ENCODE measurements around the gene HOXC4. TPM values are rescaled to one million over a fixed set of nuclear protein-coding genes. Genes with fewer than 3 reads are reported as not detected.

The HOXC4 gene
- total and polyA plus RNA-seq, 2 of the 8 experiments (the other 6 are each of a cell fraction or from before 2014, with no cell fraction given) = not detected

DNA sequence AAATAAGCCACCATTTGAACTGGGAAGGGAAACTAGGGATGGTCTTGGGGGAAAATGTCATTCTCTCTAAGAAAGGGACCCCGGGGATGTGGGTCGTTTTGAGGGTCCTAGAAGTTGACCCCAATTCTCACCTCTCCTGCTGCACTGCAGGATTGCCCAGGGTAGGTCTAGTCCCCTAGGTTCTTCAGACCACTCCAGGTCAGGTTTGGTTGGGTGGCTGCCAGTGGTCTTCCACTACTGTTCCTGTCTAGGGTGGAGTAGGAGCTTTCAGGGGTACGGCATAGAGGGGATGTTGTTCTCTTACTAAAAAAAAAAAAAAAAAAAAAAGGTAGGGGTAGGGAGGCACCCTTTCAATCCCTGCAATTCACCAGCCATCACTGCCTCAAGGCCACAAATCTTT, 37.6 kb upstream of the HOXC4 start:
- no peaks in the 10 kb centered on the region for H3K9me3 ChIP-seq (ENCODE audit: insufficient read depth in 2 of 2, low read depth in 1 of 2, low read length in 1 of 2)
- no peak overlapping the region for H2BK5ac ChIP-seq (ENCODE audit: low read depth, low read length)
- H3K79me1 ChIP-seq (ENCODE audit: low read depth, low read length) = no peaks in the 10 kb centered on the region
- no peak overlapping the region for H2BK120ac ChIP-seq (replicated peaks; ENCODE audit: low read depth, low read length)
- no peaks in the 10 kb centered on the region; a peak in 1 of 8 replicates for H3K36me3 ChIP-seq (ENCODE audit: control insufficient read depth in 2 of 4, insufficient read depth in 4 of 4, low read length in 3 of 4)
- no peak overlapping the region for H3K23ac ChIP-seq (ENCODE audit: insufficient read length)
- H2AK5ac ChIP-seq (ENCODE audit: low read depth, low read length) = no peak overlapping the region
- TF ChIP-seq RNF2 (IDR thresholded peaks at IDR 0.05; ENCODE audit: borderline replicate concordance, low read depth, low read length, missing control alignments, poor library complexity, severe bottlenecking) (peak; percentile 17), TAF1 (IDR thresholded peaks at IDR 0.05; ENCODE audit: low read depth, low read length) (no peak)
- peaks cover 92 to 100% (median 99%) of the 10 kb centered on the region in 4 experiments for H3K27me3 ChIP-seq (replicated peaks in 1 of 4; ENCODE audit: control insufficient read depth in 3 of 4, extremely low read depth in 1 of 4, insufficient read depth in 3 of 4, low read length in 3 of 4)
- no peak overlapping the region for H3K4me3 ChIP-seq (ENCODE audit: extremely low read depth in 1 of 4, insufficient read depth in 2 of 4, low read depth in 3 of 4, low read length in 4 of 4)
- WGBS, 2 experiments (ENCODE audit: extremely low coverage in 1 of 2, insufficient coverage in 1 of 2, insufficient read length in 1 of 2, insufficient replicate concordance in 2 of 2, low coverage in 1 of 2, low lambda C conversion rate in 2 of 2, missing lambda C conversion rate in 1 of 2) = 41% methylated on average over 3 of the region's 3 CpGs; no CpG with 5 or more reads in 1 of the 2 experiments
- H2BK20ac ChIP-seq (ENCODE audit: low read length) = no peak overlapping the region
- no peak overlapping the region for H3K4ac ChIP-seq (replicated peaks; ENCODE audit: insufficient read length, low read depth, low read length)
- H3K4me2 ChIP-seq (ENCODE audit: insufficient read depth in 1 of 2, low read depth in 2 of 2, low read length in 2 of 2) = peak overlapping the region in 1 of 2 experiments; percentile 28; a peak in 2 of 4 replicates
- no peak overlapping the region for H3K9ac ChIP-seq (replicated peaks in 1 of 4; ENCODE audit: extremely low read depth in 1 of 4, low read depth in 3 of 4, low read length in 3 of 4)
- ChIA-PET POLR2A (ENCODE audit: partially characterized antibody) (interaction anchor here (0.7 kb wide), 1 partner anchor 217 kb away, joined by 3 read pairs; no protein-coding TSS in a partner anchor), CTCF (ENCODE audit: partially characterized antibody) (interaction anchor here (0.7 to 3.8 kb wide), 7 partner anchors 9 to 192 kb away, joined by 3 to 50 read pairs (median 6); partner anchors contain the start of gene HOXC9)
- no peak overlapping the region for H2BK15ac ChIP-seq (ENCODE audit: low read length)
- no peak overlapping the region for H4K8ac ChIP-seq (ENCODE audit: extremely low read depth, insufficient read depth, low read length)
- H4K5ac ChIP-seq (ENCODE audit: insufficient read length, low read depth, low read length) = no peak overlapping the region
- peaks cover 0 to 12% (median 3%) of the 10 kb centered on the region in 4 experiments; a peak in 5 of 7 replicates for H3K4me1 ChIP-seq (replicated peaks in 1 of 4; ENCODE audit: control insufficient read depth in 3 of 4, insufficient read depth in 4 of 4, low read length in 3 of 4)
- H3K14ac ChIP-seq (ENCODE audit: insufficient read length) = no peak overlapping the region
- H2AFZ ChIP-seq (ENCODE audit: low read length) = no peak overlapping the region
- FAIRE-seq = no peak
- H3K27ac ChIP-seq (ENCODE audit: low read depth, low read length) = no peak overlapping the region
- H3K23me2 ChIP-seq (ENCODE audit: low read depth, low read length) = peaks cover 3% of the 10 kb centered on the region; the same call in 1 of the 2 replicates
- no peak for DNase-seq (ENCODE audit: low read depth in 1 of 2, low spot score in 2 of 2)
- no peak overlapping the region for H3K18ac ChIP-seq (ENCODE audit: extremely low read depth, low read length)
- no peak overlapping the region for H4K91ac ChIP-seq (replicated peaks; ENCODE audit: insufficient read length, low read length)
- no peak overlapping the region for H3K56ac ChIP-seq (replicated peaks; ENCODE audit: insufficient read length, low read depth, low read length)
- H2BK12ac ChIP-seq (ENCODE audit: low read depth, low read length) = no peak overlapping the region
- peaks cover 4 to 41% of the 10 kb centered on the region in 2 experiments for H4K20me1 ChIP-seq (replicated peaks in 1 of 2; ENCODE audit: control insufficient read depth in 1 of 2, insufficient read depth in 2 of 2, low read length in 2 of 2)
- no peaks in the 10 kb centered on the region for H3K79me2 ChIP-seq (ENCODE audit: control insufficient read depth in 1 of 2, insufficient read depth in 2 of 2, low read length in 2 of 2)

Data from H1 (cell line).